HL-60 (cell line): ENCODE results near the gene EPS8.

ENCODE experiments used
- DNase-seq, 2 experiments: peaks; one replicate each; pipeline ENCODE4 v3.0.0-alpha.2; 2010 to 2020; ENCODE audit warnings: low read depth in 1 of 2, low spot score in 1 of 2
- H3K27ac ChIP-seq: fragments of 250-450 bp; sonication (Bioruptor Pico); replicated peaks from 2 replicates; pipeline ENCODE4 v1.5.1; 2020; ENCODE audit warnings: mild to moderate bottlenecking, moderate library complexity
- H3K27me3 ChIP-seq: fragments of 250-450 bp; sonication (Bioruptor Pico); 2 replicates; pipeline ENCODE4 v1.5.1; 2021; ENCODE audit warnings: mild to moderate bottlenecking, moderate library complexity; ENCODE audit not compliant: insufficient read depth, poor library complexity, severe bottlenecking
- H3K4me3 ChIP-seq: replicated peaks from 2 replicates; pipeline ENCODE4 v1.5.1; 2011; ENCODE audit warnings: mild to moderate bottlenecking, control low read depth, low read length; ENCODE audit not compliant: insufficient read depth
- GABPA ChIP-seq: IDR thresholded peaks from 2 replicates; pipeline ENCODE4 v1.6.1; 2012; ENCODE audit warnings: low read depth
- POLR2AphosphoS5 ChIP-seq: IDR thresholded peaks from 2 replicates; pipeline ENCODE4 v1.6.1; 2012; ENCODE audit warnings: low read depth
- REST ChIP-seq: IDR thresholded peaks from 2 replicates; pipeline ENCODE4 v1.6.1; 2012; ENCODE audit warnings: low read depth; ENCODE audit not compliant: insufficient replicate concordance
- SPI1 ChIP-seq: IDR thresholded peaks from 2 replicates; pipeline ENCODE4 v1.6.1; 2012; ENCODE audit warnings: low read depth, mild to moderate bottlenecking, borderline replicate concordance
- TF ChIP-seq, protein P1 (sequence below): IDR thresholded peaks from one replicate; pipeline ENCODE4 v1.5.1; 2011; ENCODE audit warnings: low read length, control low read depth, inconsistent platforms; ENCODE audit not compliant: insufficient read depth

The EPS8 gene

GRCh38 chr12:15688202-15688736 is 100.9 kb downstream of the EPS8 start:
- Histone ChIP-seq H3K27ac (no peak overlapping the region), H3K4me3 (no peak overlapping the region), H3K27me3 (no peaks in the 10 kb centered on the region)
- DNase-seq, result peak in 1 of 2 experiments; percentile 4
- TF ChIP-seq, protein P1, sequence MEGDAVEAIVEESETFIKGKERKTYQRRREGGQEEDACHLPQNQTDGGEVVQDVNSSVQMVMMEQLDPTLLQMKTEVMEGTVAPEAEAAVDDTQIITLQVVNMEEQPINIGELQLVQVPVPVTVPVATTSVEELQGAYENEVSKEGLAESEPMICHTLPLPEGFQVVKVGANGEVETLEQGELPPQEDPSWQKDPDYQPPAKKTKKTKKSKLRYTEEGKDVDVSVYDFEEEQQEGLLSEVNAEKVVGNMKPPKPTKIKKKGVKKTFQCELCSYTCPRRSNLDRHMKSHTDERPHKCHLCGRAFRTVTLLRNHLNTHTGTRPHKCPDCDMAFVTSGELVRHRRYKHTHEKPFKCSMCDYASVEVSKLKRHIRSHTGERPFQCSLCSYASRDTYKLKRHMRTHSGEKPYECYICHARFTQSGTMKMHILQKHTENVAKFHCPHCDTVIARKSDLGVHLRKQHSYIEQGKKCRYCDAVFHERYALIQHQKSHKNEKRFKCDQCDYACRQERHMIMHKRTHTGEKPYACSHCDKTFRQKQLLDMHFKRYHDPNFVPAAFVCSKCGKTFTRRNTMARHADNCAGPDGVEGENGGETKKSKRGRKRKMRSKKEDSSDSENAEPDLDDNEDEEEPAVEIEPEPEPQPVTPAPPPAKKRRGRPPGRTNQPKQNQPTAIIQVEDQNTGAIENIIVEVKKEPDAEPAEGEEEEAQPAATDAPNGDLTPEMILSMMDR, result no peak
- TF ChIP-seq SPI1 (peak; percentile 38; the same call in 1 of the 2 replicates), POLR2AphosphoS5 (no peak)

DNA sequence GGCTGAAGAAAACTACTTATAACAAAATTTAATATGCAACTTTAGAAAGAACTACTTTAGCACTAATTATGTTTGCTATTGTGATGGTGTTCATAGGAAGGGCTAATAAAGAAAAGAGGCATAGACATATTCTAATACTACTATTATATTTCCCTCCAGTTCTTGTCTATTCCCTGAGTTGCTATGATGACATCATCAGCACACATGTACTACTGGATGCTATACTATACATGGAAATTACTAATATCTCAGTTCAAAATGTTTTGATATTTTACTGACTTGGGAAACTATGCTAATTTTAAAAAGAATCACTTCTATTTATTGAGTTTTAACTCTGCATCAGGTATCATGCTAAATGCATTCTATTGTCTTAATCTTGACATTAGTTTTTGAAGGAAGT is 101.6 kb downstream of the EPS8 start:
- no peak overlapping the region for H3K27ac ChIP-seq
- TF ChIP-seq SPI1 (no peak), GABPA (no peak), POLR2AphosphoS5 (no peak), REST (no peak)
- TF ChIP-seq, protein P1, result no peak

DNA sequence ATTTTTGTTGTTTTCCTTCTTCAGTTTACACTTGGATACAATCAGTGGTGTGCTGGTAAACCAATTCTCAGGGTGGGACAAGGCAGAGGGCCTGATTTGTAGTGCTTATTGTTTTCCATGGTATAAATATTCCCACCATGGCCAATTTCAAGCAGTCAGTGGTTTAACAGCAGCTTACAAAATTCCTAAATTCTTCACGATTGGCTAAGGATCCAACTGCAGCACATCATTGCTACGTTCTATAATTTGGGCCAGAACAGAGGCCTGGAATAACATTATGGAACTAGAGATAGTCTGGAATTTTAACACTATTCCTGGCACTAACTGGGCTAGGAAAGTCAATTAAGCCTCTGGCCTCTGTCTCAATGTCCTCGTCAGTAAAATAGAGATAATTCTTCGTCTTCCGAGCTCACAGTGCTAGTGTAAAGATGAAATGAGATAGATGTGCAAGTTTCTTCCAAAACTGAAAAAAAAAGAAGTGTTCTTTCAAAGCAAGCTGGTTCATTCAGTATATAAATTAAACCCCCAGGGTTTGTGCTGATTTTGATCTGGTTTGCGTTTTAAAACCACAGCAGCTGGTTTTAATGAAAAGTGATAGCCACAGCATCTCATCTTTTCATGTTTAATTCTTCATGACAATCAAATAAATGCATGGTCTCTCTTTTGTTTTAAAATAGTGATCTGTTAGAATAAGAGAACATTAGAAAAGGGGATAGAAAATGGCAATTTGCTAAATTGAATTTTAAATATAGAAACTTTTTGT is 104.1 kb downstream of the EPS8 start:
- no peak for TF ChIP-seq POLR2AphosphoS5
- TF ChIP-seq, protein P1, result no peak
- no peak for TF ChIP-seq SPI1
- TF ChIP-seq GABPA, result no peak
- no peak for TF ChIP-seq REST
- DNase-seq, result no peak
- Histone ChIP-seq H3K4me3 (no peak overlapping the region), H3K27ac (no peak overlapping the region), H3K27me3 (no peaks in the 10 kb centered on the region)

More for the DNA sequence above, 101.6 kb downstream of the EPS8 start:
- no peak for DNase-seq
- Histone ChIP-seq H3K4me3 (no peak overlapping the region), H3K27me3 (no peaks in the 10 kb centered on the region)
